ENCODE data around the gene TBC1D1.

The TBC1D1 gene

DNA sequence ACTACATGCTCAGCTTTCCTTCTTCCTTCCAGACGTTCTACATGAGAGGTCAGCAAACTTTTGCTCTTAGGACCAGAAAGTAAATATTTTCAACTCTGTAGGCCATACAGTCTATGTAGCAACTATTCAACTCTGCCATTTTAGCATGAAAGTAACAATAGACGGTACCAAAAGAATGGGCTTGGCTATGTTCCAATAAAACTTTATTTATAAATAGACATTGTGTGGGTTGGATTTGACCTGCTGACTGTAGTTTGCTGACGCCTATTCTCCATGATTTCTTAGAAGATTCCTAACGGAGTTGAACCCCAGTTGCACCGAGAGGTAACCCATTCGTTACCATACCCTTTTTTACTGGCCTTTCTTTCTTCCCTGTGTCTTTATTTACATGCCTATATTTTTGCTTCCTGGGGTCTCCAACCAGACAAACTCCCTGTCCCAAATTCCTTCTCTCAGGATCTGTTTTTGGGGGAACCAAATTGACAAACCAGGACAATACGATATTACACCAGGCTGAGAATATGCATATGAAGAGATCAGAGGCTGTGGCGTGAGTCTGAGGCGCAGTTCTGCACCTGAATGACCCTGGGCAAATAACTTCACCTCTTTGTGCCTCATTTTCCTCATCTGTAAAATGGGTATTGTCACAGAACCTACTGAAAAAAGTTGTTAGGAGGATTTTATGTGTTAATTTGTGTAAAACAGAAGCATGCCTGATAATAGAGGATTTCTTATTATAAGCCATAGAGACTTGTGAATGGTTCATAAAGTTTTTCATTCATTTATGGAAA lies 58.9 kb downstream of the TBC1D1 start:
- TF ChIP-seq, protein P1, sequence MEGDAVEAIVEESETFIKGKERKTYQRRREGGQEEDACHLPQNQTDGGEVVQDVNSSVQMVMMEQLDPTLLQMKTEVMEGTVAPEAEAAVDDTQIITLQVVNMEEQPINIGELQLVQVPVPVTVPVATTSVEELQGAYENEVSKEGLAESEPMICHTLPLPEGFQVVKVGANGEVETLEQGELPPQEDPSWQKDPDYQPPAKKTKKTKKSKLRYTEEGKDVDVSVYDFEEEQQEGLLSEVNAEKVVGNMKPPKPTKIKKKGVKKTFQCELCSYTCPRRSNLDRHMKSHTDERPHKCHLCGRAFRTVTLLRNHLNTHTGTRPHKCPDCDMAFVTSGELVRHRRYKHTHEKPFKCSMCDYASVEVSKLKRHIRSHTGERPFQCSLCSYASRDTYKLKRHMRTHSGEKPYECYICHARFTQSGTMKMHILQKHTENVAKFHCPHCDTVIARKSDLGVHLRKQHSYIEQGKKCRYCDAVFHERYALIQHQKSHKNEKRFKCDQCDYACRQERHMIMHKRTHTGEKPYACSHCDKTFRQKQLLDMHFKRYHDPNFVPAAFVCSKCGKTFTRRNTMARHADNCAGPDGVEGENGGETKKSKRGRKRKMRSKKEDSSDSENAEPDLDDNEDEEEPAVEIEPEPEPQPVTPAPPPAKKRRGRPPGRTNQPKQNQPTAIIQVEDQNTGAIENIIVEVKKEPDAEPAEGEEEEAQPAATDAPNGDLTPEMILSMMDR (IDR thresholded peaks at IDR 0.05; ENCODE audit: borderline replicate concordance, insufficient read depth, low read depth, low read length) = no peak
- no peak overlapping the region for H3K4me3 ChIP-seq (ENCODE audit: low read depth, low read length)

DNA sequence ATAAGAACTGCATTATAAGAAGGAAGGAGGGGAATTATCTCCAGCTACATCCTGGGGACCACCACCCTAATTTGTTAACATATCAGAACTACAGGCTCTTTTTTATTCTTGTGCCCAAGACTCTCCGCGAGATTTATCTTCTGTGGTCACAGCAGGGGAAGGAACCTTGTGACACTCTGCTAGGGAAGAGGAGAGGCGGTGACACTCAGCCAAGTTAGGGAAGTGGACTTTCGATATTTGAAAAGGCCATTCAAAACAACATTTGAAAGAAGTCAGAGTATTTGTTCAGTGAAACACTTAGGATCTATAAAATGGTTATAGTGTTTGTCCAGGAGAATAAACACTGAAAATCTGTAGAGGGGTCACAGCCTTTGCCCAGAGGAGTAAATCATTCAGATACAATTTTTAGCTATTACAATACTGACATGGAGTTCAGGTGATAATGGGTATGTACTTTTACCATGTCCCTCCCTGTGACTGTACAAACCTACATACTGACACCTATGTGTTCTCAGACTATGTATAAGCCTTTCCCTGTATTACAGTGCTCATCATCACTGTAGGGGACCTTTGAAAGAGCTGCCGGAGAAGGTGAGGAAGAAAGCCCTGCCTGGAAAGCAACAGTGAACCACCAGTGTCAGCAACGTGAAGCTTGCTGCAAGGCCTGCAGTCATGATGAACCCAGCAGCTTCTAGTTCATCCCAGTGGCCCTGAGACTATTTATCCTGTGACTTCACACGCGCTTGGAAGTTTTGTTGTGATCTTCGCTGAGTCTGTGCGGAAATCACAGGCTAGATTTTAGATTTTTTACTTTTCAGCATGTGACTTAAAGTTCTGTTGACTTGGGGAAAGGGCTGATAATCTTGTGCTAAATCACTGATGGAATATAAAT lies 60.8 kb downstream of the TBC1D1 start:
- no peak overlapping the region for H3K4me3 ChIP-seq (ENCODE audit: low read depth, low read length)
- TF ChIP-seq, protein P1 (IDR thresholded peaks at IDR 0.05; ENCODE audit: borderline replicate concordance, insufficient read depth, low read depth, low read length) = no peak

DNA sequence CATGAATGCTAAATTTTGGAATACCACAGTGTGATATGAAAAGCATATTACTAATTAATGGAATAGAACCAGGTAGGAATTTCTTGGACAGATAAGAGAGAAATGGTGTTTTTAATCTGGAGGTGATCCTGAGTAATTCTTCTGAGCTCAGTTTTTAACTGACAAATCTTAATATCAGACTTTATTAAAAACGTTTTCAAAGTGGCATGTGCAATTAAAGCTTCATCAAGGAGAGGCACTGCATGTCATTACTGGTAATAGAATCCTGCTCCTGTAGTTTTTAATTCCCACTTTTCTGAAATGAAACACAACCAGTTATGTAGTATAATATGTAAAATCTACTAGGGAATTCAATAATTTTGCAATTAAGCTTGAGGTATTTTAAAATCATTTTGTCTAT lies 62.3 kb downstream of the TBC1D1 start:
- TF ChIP-seq, protein P1 (IDR thresholded peaks at IDR 0.05; ENCODE audit: borderline replicate concordance, insufficient read depth, low read depth, low read length) = no peak
- no peak overlapping the region for H3K4me3 ChIP-seq (ENCODE audit: low read depth, low read length)

DNA sequence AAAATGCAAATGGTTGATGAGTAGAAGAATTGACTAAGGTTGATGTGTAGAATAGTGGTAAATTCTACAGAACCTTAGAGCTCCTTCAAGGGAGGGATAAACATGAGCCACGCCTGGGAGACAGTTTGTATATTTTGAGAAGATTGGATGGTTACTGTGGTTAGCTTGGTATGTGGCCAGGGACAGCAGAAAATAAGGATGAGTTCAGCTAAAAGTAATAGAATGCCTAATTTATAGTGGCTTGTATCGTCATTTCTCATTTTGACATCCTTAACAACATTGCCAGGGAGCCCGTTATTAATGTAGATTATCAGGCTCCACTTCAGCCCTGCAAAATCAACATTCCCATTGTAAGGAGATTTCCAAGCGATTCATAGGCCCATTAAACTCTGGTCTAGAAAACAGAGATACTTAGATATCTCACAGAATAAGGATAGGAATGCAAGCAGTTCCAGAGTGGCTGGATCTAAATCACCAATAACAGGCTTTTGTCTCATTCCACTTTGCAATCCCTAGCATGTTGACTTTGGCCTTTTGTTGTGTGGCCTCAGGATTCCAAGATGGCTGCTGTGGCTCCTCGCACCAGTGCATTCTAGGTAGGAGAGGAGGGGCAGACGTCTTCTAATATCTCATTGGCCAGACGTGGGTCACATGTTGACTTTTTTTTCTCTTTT lies 62.9 kb downstream of the TBC1D1 start:
- no peak overlapping the region for H3K4me3 ChIP-seq (ENCODE audit: low read depth, low read length)
- TF ChIP-seq, protein P1 (IDR thresholded peaks at IDR 0.05; ENCODE audit: borderline replicate concordance, insufficient read depth, low read depth, low read length) = no peak

DNA sequence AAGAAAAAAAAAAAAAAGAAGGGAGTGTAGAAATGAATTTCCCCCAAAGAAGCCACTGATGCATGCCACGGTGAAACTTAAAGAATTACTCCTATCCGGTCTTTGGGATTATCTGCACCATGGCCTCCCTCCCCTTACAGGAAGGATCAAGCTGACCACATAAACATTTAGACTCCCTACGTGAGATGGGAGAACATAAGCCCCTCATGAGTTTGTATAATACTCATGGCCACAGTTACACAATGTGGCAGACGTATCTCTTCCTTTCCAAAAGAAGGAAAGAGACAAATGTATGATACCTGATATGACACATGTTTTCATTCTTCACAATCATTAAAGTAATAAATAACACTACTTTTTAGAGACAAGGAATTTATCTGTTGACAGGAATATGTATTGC lies 66.1 kb downstream of the TBC1D1 start:
- TF ChIP-seq, protein P1 (IDR thresholded peaks at IDR 0.05; ENCODE audit: borderline replicate concordance, insufficient read depth, low read depth, low read length) = no peak
- no peak overlapping the region for H3K4me3 ChIP-seq (ENCODE audit: low read depth, low read length)

DNA sequence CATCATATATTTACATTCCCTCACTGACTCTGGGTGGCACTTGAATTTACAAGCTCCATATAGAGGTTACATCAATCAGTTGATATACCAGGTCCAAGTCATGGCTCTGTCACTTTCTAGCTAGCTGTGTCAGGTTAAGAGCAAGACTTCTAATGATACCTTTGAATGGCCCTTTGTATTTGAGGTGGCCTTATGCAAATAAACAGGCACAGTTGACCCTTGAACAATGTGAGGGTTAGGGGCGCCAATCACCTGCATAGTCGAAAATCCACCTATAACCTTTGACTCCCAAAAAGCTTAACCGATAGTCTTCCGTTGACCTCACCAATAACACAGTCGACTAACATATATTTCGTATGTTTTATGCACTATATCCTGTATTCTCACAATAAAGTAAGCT lies 68.0 kb downstream of the TBC1D1 start:
- no peak overlapping the region for H3K4me3 ChIP-seq (ENCODE audit: low read depth, low read length)
- TF ChIP-seq, protein P1 (IDR thresholded peaks at IDR 0.05; ENCODE audit: borderline replicate concordance, insufficient read depth, low read depth, low read length) = no peak

Measured in GM12875 (cell line).